Stimulated activated CD8-positive, alpha-beta memory T cell treated with anti-CD3 and anti-CD28 coated beads, Interleukin-4, amount 100 ng/mL, for 4 hours (primary cell): Measurements from ENCODE around the gene SLC25A23.
"Not testable (repeated sequence)": the region's sequence is repeated elsewhere in the genome, so short reads cannot be mapped to it uniquely, and the experiment has no call there.

ENCODE experiments used
- DNase-seq, 2 donors: peaks; one replicate each; pipeline ENCODE4 v3.0.0-alpha.2; 2020; ENCODE audit warnings: low read depth in 2 of 2, low spot score in 1 of 2

Gene SLC25A23

GRCh38 chr19:6459262-6460098, at the start of gene SLC25A23:
Gene SLC25A23 (minus strand): TSS chr19:6459792. CDS start chr19:6459628, 164 bp downstream.
- DNase-seq: peak; percentile 22 to 24

GRCh38 chr19:6508028-6508771, 48.6 kb upstream of the SLC25A23 start:
- DNase-seq: not testable (repeated sequence)

- DNase-seq: no peak
These were observed 44.0 kb upstream of the SLC25A23 start for GRCh38 chr19:6503407-6504201.

- DNase-seq: no peak
These were observed 42.4 kb upstream of the SLC25A23 start, which contains the start of gene TUBB4A for GRCh38 chr19:6501740-6502648. Gene TUBB4A (minus strand): TSS chr19:6502309. CDS start chr19:6502212, 97 bp downstream.

GRCh38 chr19:6500837-6501739, 41.5 kb upstream of the SLC25A23 start:
- no peak for DNase-seq

- no peak for DNase-seq
These were observed 39.6 kb upstream of the SLC25A23 start for GRCh38 chr19:6499052-6499790.

GRCh38 chr19:6498294-6499036, 38.9 kb upstream of the SLC25A23 start:
- DNase-seq: no peak

GRCh38 chr19:6495947-6496346, 36.4 kb upstream of the SLC25A23 start:
- DNase-seq: no peak

GRCh38 chr19:6494438-6495036, 34.9 kb upstream of the SLC25A23 start:
- DNase-seq: no peak

- DNase-seq: no peak
These were observed 32.4 kb upstream of the SLC25A23 start for GRCh38 chr19:6491802-6492592.

- DNase-seq: no peak
These were observed 30.5 kb upstream of the SLC25A23 start for GRCh38 chr19:6490134-6490533.

GRCh38 chr19:6489278-6490061, 29.9 kb upstream of the SLC25A23 start:
- DNase-seq: no peak

- no peak for DNase-seq
These were observed 25.2 kb upstream of the SLC25A23 start for GRCh38 chr19:6484831-6485230.

GRCh38 chr19:6484230-6484629, 24.6 kb upstream of the SLC25A23 start:
- DNase-seq: no peak

- DNase-seq: no peak
These were observed 23.6 kb upstream of the SLC25A23 start for GRCh38 chr19:6483235-6483634.

- DNase-seq: no peak
These were observed 22.7 kb upstream of the SLC25A23 start for GRCh38 chr19:6482343-6482686.
